Adrenal gland (tissue), 5 donors: ENCODE data around the gene CDC34.

Experiments used
- POLR2A ChIP-seq, 2 donors: fragments of 450-650 bp; IDR thresholded peaks; one replicate each; pipeline ENCODE4 v1.6.1; 2017; ENCODE audit warnings: antibody characterized with exemption in 2 of 2, mild to moderate bottlenecking in 2 of 2, moderate library complexity in 1 of 2
- TF ChIP-seq, protein P1 (sequence below), 6 experiments: fragments of 450-650 bp in 4 of 6; fragments of 200-600 bp in 2 of 6; sonication (generic) in 1 of 6; IDR thresholded peaks; 1 replicate in 5 of 6; 2 replicates in 1 of 6; pipeline versions ENCODE4 v1.5.1 to v1.8.0; 2016 to 2021; ENCODE audit warnings: antibody characterized with exemption in 6 of 6, mild to moderate bottlenecking in 2 of 6, moderate library complexity in 1 of 6
- donor health status: DM: no; HTN: no; CAD: no.

- TF ChIP-seq, protein P1, sequence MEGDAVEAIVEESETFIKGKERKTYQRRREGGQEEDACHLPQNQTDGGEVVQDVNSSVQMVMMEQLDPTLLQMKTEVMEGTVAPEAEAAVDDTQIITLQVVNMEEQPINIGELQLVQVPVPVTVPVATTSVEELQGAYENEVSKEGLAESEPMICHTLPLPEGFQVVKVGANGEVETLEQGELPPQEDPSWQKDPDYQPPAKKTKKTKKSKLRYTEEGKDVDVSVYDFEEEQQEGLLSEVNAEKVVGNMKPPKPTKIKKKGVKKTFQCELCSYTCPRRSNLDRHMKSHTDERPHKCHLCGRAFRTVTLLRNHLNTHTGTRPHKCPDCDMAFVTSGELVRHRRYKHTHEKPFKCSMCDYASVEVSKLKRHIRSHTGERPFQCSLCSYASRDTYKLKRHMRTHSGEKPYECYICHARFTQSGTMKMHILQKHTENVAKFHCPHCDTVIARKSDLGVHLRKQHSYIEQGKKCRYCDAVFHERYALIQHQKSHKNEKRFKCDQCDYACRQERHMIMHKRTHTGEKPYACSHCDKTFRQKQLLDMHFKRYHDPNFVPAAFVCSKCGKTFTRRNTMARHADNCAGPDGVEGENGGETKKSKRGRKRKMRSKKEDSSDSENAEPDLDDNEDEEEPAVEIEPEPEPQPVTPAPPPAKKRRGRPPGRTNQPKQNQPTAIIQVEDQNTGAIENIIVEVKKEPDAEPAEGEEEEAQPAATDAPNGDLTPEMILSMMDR (IDR thresholded peaks at IDR 0.05): no peak
- no peak for TF ChIP-seq POLR2A (IDR thresholded peaks at IDR 0.05)
Measured at GRCh38 chr19:522726-523125, 8.8 kb upstream of the CDC34 start.
